ENCODE measurements around the gene FRMPD2.

Gene FRMPD2

DNA sequence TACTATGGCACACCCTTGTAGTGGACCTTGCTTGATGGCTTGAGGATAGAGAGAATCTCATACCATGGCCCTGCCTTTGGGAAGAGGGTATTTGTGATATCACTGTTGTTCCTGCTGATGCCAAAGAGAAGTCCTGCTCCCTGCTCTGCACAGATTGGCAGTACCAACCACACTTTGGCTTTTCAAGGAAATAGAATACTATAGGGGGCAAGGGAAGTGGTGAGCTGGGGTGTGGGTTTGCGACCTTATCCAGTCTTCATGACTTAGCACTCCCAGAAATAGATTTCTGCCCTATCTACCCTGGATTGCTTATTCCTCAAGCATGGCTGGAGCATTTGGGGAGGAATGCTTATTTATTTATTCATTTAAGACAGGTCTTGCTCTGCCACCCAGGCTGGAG lies 25.2 kb upstream of the FRMPD2 start:
- in situ Hi-C loops (cut with MboI; ENCODE audit: low pct_unique_long_range_greater_than_20kb, low sequenced_read_pairs, unreplicated experiment) = no loop called here
- no peak for DNase-seq (ENCODE audit: low spot score)
- TF ChIP-seq, protein P1, sequence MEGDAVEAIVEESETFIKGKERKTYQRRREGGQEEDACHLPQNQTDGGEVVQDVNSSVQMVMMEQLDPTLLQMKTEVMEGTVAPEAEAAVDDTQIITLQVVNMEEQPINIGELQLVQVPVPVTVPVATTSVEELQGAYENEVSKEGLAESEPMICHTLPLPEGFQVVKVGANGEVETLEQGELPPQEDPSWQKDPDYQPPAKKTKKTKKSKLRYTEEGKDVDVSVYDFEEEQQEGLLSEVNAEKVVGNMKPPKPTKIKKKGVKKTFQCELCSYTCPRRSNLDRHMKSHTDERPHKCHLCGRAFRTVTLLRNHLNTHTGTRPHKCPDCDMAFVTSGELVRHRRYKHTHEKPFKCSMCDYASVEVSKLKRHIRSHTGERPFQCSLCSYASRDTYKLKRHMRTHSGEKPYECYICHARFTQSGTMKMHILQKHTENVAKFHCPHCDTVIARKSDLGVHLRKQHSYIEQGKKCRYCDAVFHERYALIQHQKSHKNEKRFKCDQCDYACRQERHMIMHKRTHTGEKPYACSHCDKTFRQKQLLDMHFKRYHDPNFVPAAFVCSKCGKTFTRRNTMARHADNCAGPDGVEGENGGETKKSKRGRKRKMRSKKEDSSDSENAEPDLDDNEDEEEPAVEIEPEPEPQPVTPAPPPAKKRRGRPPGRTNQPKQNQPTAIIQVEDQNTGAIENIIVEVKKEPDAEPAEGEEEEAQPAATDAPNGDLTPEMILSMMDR (IDR thresholded peaks at IDR 0.05; ENCODE audit: extremely low read depth, insufficient read depth, missing control alignments) = no peak

DNA sequence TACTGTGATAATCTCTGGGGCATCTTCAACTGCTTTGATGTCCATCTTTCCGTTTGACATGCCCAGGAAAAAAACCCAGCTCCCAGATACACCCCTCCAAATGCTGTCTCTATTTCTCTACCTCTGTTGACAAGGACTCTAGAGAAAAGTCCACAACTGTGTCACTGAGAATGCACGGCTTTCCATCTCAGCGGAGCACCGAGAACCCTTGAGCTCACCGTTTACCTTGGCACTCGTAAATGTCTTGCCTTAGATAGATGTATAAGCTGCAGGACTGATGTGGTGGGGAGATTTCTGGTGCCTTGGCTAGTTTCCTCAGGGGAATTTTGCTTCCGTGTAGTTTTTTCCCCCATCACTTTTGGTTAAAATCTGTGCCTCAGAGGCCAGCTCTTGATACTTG lies 24.6 kb upstream of the FRMPD2 start:
- TF ChIP-seq, protein P1 (IDR thresholded peaks at IDR 0.05; ENCODE audit: extremely low read depth, insufficient read depth, missing control alignments) = no peak

DNA sequence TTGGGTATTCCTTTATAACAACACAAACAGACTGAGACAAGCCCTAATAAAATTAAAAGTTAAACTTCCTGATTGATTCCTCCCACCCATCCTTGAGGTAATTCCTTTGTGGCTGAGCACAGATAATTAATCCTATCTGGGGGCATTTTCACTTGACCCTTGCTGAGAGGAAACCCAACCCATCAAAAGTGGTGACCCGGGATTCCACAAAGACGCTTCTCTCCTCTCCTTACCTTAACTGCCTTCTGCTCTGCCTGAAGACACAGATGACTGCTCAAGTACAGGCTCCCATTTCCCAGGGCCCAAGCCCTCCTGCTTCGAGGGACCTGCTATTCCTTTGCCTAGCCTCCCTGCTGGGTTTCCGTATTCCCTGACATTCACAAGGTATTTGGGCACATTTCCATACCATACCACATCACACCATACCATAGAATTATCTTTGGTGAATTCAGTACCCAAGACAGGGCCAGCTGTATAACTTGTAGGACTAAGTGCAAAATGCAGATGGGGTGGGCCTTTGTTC lies 22.1 kb upstream of the FRMPD2 start:
- in situ Hi-C loops (cut with MboI; ENCODE audit: low pct_unique_long_range_greater_than_20kb, low sequenced_read_pairs, unreplicated experiment) = no loop called here
- TF ChIP-seq, protein P1 (IDR thresholded peaks at IDR 0.05; ENCODE audit: extremely low read depth, insufficient read depth, missing control alignments) = no peak
- no peak for DNase-seq (ENCODE audit: low spot score)

More for the DNA sequence above, 24.6 kb upstream of the FRMPD2 start:
- in situ Hi-C loops (cut with MboI; ENCODE audit: low pct_unique_long_range_greater_than_20kb, low sequenced_read_pairs, unreplicated experiment) = no loop called here
- no peak for DNase-seq (ENCODE audit: low spot score)

DNA sequence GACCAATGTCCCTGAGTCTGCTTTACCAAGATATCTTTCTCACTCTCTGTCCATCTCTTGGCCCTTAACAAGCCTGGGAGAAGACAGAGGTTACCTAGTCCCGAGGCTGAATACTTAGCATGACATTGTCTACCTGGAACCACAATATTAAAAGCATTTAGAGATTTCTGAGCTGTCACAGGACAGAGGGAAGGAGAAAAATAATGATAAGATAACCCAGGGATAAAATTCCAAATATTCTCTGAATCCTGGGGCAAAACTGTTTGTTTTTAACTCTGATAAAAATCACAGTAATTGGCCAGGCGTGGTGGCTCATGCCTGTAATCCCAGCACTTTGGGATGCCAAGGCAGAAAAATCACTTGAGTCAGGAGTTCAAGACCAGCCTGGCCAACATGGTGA lies 19.9 kb upstream of the FRMPD2 start:
- DNase-seq (ENCODE audit: low spot score) = no peak
- in situ Hi-C loops (cut with MboI; ENCODE audit: low pct_unique_long_range_greater_than_20kb, low sequenced_read_pairs, unreplicated experiment) = no loop called here
- TF ChIP-seq, protein P1 (IDR thresholded peaks at IDR 0.05; ENCODE audit: extremely low read depth, insufficient read depth, missing control alignments) = no peak

DNA sequence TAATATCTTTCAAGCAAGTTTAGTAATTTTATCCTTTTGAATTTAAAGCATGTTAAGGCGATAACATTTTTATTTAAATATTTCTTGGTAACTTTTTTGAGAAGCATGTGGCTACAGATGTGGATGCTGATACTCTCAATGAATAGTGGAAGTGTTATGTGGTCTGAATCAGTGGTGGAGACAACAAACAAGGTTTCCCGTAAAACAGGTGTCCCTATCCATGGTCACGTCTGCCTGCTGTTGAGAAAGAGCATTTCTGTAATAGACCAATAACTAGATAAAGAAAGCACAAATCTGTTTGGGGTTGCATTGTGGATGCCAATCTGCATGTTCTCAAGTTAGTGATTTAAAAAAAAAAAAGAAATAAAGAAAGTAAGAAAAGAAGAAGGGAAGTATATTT lies 18.1 kb upstream of the FRMPD2 start:
- TF ChIP-seq, protein P1 (IDR thresholded peaks at IDR 0.05; ENCODE audit: extremely low read depth, insufficient read depth, missing control alignments) = no peak
- no peak for DNase-seq (ENCODE audit: low spot score)
- in situ Hi-C loops (cut with MboI; ENCODE audit: low pct_unique_long_range_greater_than_20kb, low sequenced_read_pairs, unreplicated experiment) = no loop called here

DNA sequence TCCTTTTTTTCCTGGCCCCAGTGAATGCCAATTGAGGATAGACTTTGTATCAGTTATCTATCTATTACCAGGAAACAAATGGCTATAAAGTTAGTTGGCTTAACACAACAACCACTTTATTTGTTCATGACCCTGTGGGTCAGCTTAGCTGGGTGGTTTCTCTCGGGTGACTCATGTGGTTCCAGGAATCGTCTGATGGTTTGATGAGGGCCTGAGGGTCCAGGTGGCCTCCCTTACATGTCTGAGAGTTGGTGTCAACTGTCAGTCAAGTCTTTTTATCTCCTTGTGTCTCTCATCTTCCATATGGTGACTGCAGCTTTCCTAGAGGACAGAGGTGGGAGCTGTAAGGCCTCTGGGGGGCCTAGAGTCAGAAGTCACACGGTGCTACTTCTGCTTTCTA lies 16.7 kb upstream of the FRMPD2 start:
- in situ Hi-C loops (cut with MboI; ENCODE audit: low pct_unique_long_range_greater_than_20kb, low sequenced_read_pairs, unreplicated experiment) = no loop called here
- TF ChIP-seq, protein P1 (IDR thresholded peaks at IDR 0.05; ENCODE audit: extremely low read depth, insufficient read depth, missing control alignments) = no peak
- DNase-seq (ENCODE audit: low spot score) = no peak

DNA sequence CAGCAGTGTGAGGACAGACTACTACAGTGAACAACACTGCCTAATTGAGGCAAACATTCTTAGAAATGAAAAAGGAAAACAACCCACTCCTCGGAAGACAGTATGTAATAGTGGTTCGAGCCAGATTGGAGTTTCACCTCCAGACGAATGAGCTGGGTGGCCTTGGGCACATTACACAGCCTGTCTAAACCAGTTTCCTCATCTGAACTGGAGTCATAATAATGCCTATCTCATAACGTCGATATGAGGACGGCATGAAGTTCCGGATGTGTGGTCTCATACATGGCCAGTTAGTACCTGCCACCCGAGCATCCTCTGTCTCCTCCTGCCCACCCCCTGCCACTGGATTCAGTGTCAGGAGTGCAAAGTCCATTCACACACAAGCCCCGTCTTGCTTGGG lies 15.8 kb upstream of the FRMPD2 start:
- DNase-seq (ENCODE audit: low spot score) = no peak
- TF ChIP-seq, protein P1 (IDR thresholded peaks at IDR 0.05; ENCODE audit: extremely low read depth, insufficient read depth, missing control alignments) = no peak
- in situ Hi-C loops (cut with MboI; ENCODE audit: low pct_unique_long_range_greater_than_20kb, low sequenced_read_pairs, unreplicated experiment) = no loop called here

Measured in GM13977 (cell line).